NCI-H1694 (cell line): Measurements from ENCODE around the gene CASK.

Experiments
- DNase-seq: peaks from one replicate; lab custom pipeline; 2025; lab: John Stamatoyannopoulos, UW

Gene CASK

DNA sequence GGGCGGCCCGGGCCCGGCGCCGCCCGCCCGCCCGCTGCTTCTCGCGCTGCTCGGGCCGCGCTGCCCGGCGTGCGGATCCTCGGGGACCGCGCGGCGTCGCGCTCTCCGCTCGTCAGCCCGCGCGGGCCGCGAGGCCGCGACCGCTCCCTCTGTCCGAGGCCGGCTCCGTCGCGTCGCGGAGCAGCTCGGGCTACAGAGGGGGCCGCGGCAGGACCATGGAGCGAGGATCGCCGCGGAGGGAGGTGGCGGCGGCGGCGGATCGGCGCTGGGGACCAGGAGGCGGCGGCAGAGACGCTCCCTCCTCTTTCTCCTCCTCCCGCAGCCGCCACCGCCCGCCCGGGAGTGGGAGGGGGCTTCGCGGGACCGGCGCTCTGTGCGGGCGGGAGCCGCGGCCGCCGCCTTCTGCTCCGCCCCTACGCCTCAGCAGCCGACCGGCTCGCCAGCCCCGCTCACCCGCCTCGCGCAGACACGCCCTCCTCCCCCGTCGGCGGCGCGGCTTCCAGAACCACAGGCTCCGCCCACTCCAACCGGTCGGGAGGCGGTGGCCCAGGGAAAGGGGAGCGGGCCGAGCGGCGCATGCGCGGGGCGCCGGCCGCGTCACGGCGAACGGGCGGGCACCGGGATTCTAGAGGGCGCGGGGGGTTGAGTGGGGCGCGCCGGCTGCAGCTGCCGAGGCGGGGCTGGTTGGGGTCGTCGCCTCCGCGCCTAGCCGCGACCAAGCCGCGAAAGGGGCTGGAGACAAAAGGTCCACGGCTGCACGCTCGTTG is at the start of gene CASK:
Gene CASK (minus strand): TSS at position 344 of the 767 bp plus-strand sequence. CDS start 566 bp downstream, outside the sequence.
- peak; percentile 68 for DNase-seq

DNA sequence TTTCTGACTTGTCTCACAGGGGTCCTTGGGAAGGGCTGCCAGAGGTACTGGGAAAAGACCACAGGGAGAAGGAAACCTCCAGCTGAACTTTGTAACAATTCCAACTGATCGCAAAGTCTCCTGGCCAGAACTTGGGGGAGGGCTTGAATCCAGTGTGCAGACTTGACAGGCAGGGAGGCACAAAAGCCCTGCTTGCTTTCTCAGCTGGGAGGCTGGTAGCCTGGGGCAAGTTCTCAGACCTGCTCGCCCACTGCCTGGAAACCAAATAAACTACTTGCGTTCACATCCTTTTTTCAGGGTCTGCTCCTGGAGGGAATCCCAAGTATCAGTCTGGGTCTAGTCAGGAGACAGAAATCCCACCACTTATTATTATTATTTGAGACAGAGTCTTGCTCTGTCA is 48.0 kb upstream of the CASK start:
- DNase-seq, result no peak

DNA sequence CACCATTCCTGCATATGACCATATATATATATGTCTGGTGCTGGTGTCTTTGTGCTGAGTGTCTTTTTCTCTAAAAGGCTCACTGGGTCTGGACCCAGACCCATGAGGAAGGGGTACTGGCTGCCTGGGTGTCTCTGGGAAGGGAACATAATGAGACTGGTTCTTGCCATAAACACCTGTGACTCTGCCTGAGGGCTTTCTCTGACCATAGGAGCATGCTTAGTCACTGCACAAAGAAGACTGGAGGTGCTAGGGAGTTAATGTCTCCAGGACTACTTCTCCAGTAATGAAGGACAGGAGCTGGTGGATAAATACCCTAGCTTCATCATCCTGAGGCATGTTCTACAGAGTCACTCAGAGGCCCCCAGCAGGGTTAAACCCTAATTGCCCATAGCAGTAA is 47.1 kb upstream of the CASK start:
- no peak for DNase-seq

- DNase-seq, result no peak
Measured at GRCh38 chrX:41963348-41963747, 40.0 kb upstream of the CASK start.

- DNase-seq, result no peak
Measured at GRCh38 chrX:41960142-41960541, 36.8 kb upstream of the CASK start.

- no peak for DNase-seq
Measured at GRCh38 chrX:41958861-41959260, 35.5 kb upstream of the CASK start.

DNA sequence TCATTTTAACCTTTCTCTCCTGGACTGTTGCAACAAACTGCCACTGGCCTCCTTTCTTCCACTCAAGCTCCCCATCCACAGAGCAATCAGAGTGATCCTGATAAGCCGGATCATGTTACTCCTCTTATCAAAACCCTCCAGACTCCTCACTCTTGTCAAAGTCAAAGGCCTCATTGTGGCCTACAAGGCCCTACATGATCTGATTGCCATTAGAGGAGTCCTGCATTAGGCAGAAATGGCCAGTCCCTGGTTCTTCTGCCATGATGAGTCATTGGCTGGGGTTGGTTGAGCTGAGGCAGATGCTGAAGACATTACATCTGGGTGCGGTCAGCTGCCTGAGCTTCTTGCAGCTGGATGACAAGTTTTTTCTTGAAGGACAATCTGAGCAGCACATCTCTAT is 32.7 kb upstream of the CASK start:
- DNase-seq, result no peak

DNA sequence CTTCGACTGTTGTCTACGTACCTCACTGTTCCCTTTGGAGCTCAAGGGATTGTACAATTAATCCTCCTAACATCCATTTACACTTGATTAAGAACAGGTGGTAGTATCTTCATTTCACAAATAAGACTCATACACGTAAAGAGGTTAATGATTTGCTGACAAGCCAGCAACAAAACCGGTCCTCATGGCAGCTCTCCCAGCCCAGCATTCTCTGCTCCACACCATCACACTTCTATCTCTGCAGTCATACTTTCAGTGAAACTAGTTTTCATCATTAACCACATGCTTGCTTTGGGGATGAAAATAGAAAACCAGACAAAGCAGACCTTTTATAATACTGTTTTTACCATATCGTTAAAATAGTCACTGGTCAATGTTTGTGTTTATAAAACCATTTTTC is 28.7 kb upstream of the CASK start:
- no peak for DNase-seq

GRCh38 chrX:41946989-41947612 is 23.7 kb upstream of the CASK start:
- DNase-seq, result no peak

DNA sequence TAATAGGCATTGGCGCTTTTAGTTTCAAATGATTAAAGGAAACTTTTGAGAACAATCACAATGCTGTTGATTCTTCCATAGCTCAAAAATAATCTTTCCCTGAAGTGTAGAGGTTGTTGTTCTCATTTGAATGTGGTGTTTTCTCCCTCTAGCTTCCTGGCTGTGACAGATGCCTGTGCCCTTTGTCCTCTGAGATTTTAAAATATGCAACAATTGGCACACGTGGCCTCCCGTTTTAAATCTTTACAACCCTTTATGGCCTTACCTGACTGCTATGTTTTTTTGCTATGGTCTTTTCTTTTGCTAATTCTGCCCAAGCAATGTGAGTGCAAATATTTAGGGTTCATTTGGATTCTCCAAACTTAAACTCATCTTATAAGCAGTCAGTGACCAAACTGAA is 22.9 kb upstream of the CASK start:
- DNase-seq, result no peak

- DNase-seq, result no peak
Measured at GRCh38 chrX:41935832-41936231, 12.5 kb upstream of the CASK start.

- no peak for DNase-seq
Measured at GRCh38 chrX:41933546-41933945, 10.2 kb upstream of the CASK start.

- no peak for DNase-seq
Measured at GRCh38 chrX:41932885-41933284, 9.5 kb upstream of the CASK start.

GRCh38 chrX:41931591-41931990 is 8.2 kb upstream of the CASK start:
- no peak for DNase-seq

DNA sequence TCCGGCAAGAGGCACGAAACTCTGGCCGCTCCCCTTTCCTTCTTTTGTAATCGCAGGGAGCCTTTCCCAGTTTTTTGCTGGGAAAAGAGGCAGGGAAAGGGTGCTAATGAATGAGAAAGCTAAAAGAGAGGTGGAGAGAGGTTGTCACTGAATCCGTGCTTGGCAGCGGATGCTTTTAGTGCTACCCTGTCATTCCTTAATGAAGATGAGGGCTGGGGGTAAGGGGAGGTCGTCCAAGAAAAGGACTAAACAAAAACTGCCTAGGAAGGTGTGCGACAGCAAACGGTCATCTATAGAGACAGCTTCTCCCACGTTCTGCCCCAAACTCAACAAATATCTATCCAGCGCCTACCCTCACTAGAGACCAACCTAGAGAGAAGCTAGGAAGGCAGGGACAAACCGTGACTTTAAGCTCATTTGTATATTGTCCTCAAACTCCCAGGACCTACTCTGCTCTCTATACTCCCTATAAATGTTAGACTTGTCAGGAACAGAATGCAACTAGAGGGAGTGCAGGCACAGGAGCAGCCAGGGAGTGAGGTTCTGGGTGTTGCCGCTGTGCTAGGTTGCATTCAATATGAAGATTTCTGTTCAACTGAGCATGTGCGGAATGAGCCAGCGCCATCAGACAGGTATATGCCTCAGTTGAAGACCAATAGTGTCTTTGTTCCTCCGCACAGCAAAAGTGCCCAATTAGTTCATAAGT is 777 bp upstream of the CASK start:
- DNase-seq, result peak; percentile 73

- DNase-seq, result peak; percentile 1
Measured at GRCh38 chrX:41922431-41923151, 763 bp downstream of the CASK start.

DNA sequence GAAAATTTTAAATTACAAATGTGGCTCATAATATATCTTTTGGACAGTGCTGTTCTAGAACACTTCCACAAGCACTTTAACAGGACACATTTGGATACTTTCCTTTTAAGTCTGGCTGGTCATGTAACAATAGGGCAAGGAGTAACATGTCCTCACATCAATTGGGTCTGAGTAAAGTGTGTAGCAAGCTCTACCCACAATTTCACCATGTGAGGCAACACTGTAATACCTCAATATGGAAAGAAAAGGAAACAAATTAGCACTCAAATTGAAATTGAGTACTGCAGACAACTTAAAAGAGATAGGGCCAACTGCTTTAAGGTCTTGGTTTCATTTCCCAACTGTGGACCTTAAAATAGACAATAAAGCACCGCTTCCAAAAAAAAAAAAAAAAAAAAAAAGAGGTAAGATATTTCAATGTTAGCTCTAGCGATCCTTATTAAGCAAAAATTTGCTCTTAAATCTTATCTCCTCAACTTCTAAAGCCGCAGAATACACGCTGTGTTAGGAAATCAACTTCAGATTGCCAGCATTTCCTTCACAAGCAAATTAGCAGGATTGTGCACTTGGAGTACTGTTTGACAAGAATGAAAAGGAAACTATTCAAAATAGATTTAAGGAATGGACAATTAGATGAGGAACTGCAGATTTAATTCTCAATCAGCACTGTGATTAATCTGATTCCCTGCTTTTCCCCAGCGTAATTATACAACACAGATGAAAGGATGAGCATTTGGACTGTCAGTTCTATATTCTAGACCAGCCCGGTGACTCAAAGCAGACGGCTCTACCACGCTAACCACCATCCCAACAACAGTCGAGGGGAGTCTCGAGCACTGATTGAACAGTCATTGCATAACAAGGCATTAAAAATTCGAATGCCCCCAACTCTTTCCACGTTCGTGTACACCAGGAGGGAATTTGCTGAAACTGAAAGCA is 1.6 kb downstream of the CASK start:
- DNase-seq, result peak; percentile 8

- no peak for DNase-seq
Measured at GRCh38 chrX:41919870-41920269, 3.5 kb downstream of the CASK start.

GRCh38 chrX:41917517-41917916 is 5.8 kb downstream of the CASK start:
- DNase-seq, result no peak

- no peak for DNase-seq
Measured at GRCh38 chrX:41913476-41913875, 9.9 kb downstream of the CASK start.

DNA sequence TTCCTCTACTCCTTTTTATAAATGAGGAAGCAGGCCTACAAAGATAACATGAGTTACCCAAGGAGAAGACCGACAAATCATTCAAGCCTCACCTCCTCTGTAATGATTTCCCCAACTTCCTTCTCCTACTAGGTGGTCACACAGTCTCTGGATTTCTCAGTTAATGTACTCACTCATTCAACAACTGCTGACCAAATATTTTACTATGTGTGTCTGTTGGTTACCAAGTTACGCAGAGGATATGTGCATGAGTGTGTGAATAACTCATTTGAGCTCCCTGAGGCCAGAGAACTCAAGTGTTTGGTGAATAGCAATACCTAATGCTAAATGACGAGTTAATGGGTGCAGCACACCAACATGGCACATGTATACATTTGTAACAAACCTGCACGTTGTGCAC is 10.4 kb downstream of the CASK start:
- DNase-seq, result no peak
